GM19463 (cell line): ENCODE data around the gene HMGN1.

Experiments used
- ATAC-seq: cut with Tn5 transposase; IDR thresholded peaks from one replicate; pipeline ENCODE4 v1.9.1; 2021; ENCODE audit warnings: mild to moderate bottlenecking, moderate library complexity; ENCODE audit not compliant: unreplicated experiment

HMGN1 gene

GRCh38 chr21:39311164-39311563 lies 37.7 kb downstream of the HMGN1 start:
- ATAC-seq, result no peak

- ATAC-seq, result no peak
Observed at GRCh38 chr21:39307466-39307865, 41.4 kb downstream of the HMGN1 start.

GRCh38 chr21:39300587-39300986 lies 48.3 kb downstream of the HMGN1 start:
- no peak for ATAC-seq

- no peak for ATAC-seq
Observed at GRCh38 chr21:39296891-39297290, 52.0 kb downstream of the HMGN1 start.
